Mesendoderm (in vitro differentiated cells): ENCODE measurements around the gene TCTN1.

Experiments
- DNase-seq: peaks from one replicate; pipeline ENCODE4 v3.0.0; 2013
- H2AK5ac ChIP-seq: 2 replicates; pipeline ENCODE4 v1.6.1; 2013; ENCODE audit warnings: low read length, inconsistent platforms
- H2BK120ac ChIP-seq: 2 replicates; pipeline ENCODE4 v1.6.1; 2013; ENCODE audit warnings: low read depth, mild to moderate bottlenecking, low read length, moderate library complexity, mixed read lengths
- H2BK15ac ChIP-seq: replicated peaks from 2 replicates; pipeline ENCODE4 v1.6.1; 2013; ENCODE audit warnings: low read depth, mild to moderate bottlenecking, moderate library complexity
- H2BK5ac ChIP-seq: 2 replicates; pipeline ENCODE4 v1.6.1; 2013; ENCODE audit warnings: low read length, inconsistent platforms
- H3K18ac ChIP-seq: 2 replicates; pipeline ENCODE4 v1.6.1; 2013; ENCODE audit warnings: mild to moderate bottlenecking, low read length, mixed read lengths
- H3K23ac ChIP-seq: one replicate; pipeline ENCODE4 v1.6.1; 2013; ENCODE audit warnings: low read length
- H3K27ac ChIP-seq: 2 replicates; pipeline ENCODE4 v1.5.1; 2013; ENCODE audit warnings: low read depth, mild to moderate bottlenecking, inconsistent platforms, low read length, moderate library complexity
- H3K27me3 ChIP-seq: 2 replicates; pipeline ENCODE4 v1.6.1; 2013; ENCODE audit warnings: low read length, control low read depth, mild to moderate bottlenecking, inconsistent platforms; ENCODE audit not compliant: insufficient read depth, poor library complexity
- H3K36me3 ChIP-seq: 2 replicates; pipeline ENCODE4 v1.6.1; 2013; ENCODE audit warnings: low read length, inconsistent platforms; ENCODE audit not compliant: control insufficient read depth, insufficient read depth
- H3K4ac ChIP-seq: one replicate; pipeline ENCODE4 v1.6.1; 2013; ENCODE audit warnings: low read depth, mild to moderate bottlenecking, low read length, moderate library complexity
- H3K4me1 ChIP-seq: 2 replicates; pipeline ENCODE4 v1.6.1; 2013; ENCODE audit warnings: low read depth, low read length, inconsistent platforms; ENCODE audit not compliant: control insufficient read depth
- H3K4me2 ChIP-seq: 2 replicates; pipeline ENCODE4 v1.6.1; 2013; ENCODE audit warnings: low read length
- H3K4me3 ChIP-seq: 2 replicates; pipeline ENCODE4 v1.5.1; 2013; ENCODE audit warnings: mild to moderate bottlenecking, low read length
- H3K56ac ChIP-seq: one replicate; pipeline ENCODE4 v1.6.1; 2013; ENCODE audit warnings: low read length
- H3K79me1 ChIP-seq: 2 replicates; pipeline ENCODE4 v1.6.1; 2013; ENCODE audit warnings: low read length, inconsistent platforms
- H3K79me2 ChIP-seq: 2 replicates; pipeline ENCODE4 v1.6.1; 2013; ENCODE audit warnings: mild to moderate bottlenecking, low read length; ENCODE audit not compliant: control insufficient read depth, insufficient read depth
- H3K9ac ChIP-seq: 2 replicates; pipeline ENCODE4 v1.6.1; 2013; ENCODE audit warnings: low read length, inconsistent platforms
- H4K5ac ChIP-seq: one replicate; pipeline ENCODE4 v1.6.1; 2013; ENCODE audit warnings: low read length
- H4K8ac ChIP-seq: one replicate; pipeline ENCODE4 v1.6.1; 2013; ENCODE audit warnings: low read depth, mild to moderate bottlenecking, control low read depth, low read length, moderate library complexity
- WGBS: extraction: QIAGEN DNeasy Blood & Tissue Kit; methylation state at CpG from one replicate; pipeline ENCODE4 v1.1.7; 2013; ENCODE audit warnings: low lambda C conversion rate, missing lambda C conversion rate; ENCODE audit not compliant: insufficient coverage; ENCODE audit errors: extremely low coverage; 5-methylcytosine and 5-hydroxymethylcytosine counted together

TCTN1 gene

GRCh38 chr12:110638796-110639195 lies 24.9 kb downstream of the TCTN1 start:
- H3K4me1 ChIP-seq, result no peaks in the 10 kb centered on the region
- H2AK5ac ChIP-seq, result no peak overlapping the region
- H2BK120ac ChIP-seq, result no peak overlapping the region
- H3K36me3 ChIP-seq, result no peaks in the 10 kb centered on the region
- no peak overlapping the region for H2BK15ac ChIP-seq
- no peak overlapping the region for H3K4me3 ChIP-seq
- H3K23ac ChIP-seq, result no peak overlapping the region
- WGBS, result no CpG with 5 or more reads among the region's 5 CpGs
- H3K4me2 ChIP-seq, result no peak overlapping the region
- no peaks in the 10 kb centered on the region for H3K79me1 ChIP-seq
- H3K56ac ChIP-seq, result no peak overlapping the region
- H3K18ac ChIP-seq, result no peak overlapping the region
- no peaks in the 10 kb centered on the region for H3K27me3 ChIP-seq
- H4K5ac ChIP-seq, result no peak overlapping the region
- H4K8ac ChIP-seq, result no peak overlapping the region
- H3K9ac ChIP-seq, result no peak overlapping the region
- no peak overlapping the region for H2BK5ac ChIP-seq
- no peak for DNase-seq
- no peak overlapping the region for H3K27ac ChIP-seq
- H3K4ac ChIP-seq, result no peak overlapping the region
- H3K79me2 ChIP-seq, result no peaks in the 10 kb centered on the region

- Histone ChIP-seq H3K23ac (no peak overlapping the region), H2BK120ac (no peak overlapping the region), H2AK5ac (no peak overlapping the region), H3K4me3 (no peak overlapping the region), H3K79me2 (no peaks in the 10 kb centered on the region), H3K18ac (no peak overlapping the region), H4K5ac (no peak overlapping the region), H4K8ac (peak overlapping the region; percentile 14), H3K9ac (no peak overlapping the region), H3K36me3 (no peaks in the 10 kb centered on the region), H3K56ac (no peak overlapping the region), H3K27ac (no peak overlapping the region), H3K4ac (no peak overlapping the region), H3K4me1 (no peaks in the 10 kb centered on the region), H3K79me1 (no peaks in the 10 kb centered on the region), H3K27me3 (no peaks in the 10 kb centered on the region), H2BK5ac (no peak overlapping the region), H3K4me2 (no peak overlapping the region), H2BK15ac (no peak overlapping the region)
- no peak for DNase-seq
- no CpG with 5 or more reads among the region's 7 CpGs for WGBS
Observed at GRCh38 chr12:110639336-110640141, 25.6 kb downstream of the TCTN1 start.

GRCh38 chr12:110640275-110641025 lies 26.5 kb downstream of the TCTN1 start:
- DNase-seq, result no peak
- no peak overlapping the region for H3K27ac ChIP-seq

GRCh38 chr12:110641521-110641920 lies 27.6 kb downstream of the TCTN1 start:
- Histone ChIP-seq H3K36me3 (no peaks in the 10 kb centered on the region), H3K79me1 (no peaks in the 10 kb centered on the region), H2BK120ac (no peak overlapping the region), H2AK5ac (no peak overlapping the region), H3K9ac (no peak overlapping the region), H4K5ac (no peak overlapping the region), H2BK5ac (no peak overlapping the region), H3K27ac (no peak overlapping the region), H4K8ac (no peak overlapping the region), H2BK15ac (no peak overlapping the region), H3K18ac (no peak overlapping the region), H3K23ac (no peak overlapping the region), H3K56ac (no peak overlapping the region), H3K79me2 (no peaks in the 10 kb centered on the region), H3K4me2 (no peak overlapping the region), H3K27me3 (no peaks in the 10 kb centered on the region), H3K4me3 (no peak overlapping the region), H3K4ac (no peak overlapping the region), H3K4me1 (no peaks in the 10 kb centered on the region)
- no CpG with 5 or more reads among the region's 7 CpGs for WGBS
- DNase-seq, result no peak

More at GRCh38 chr12:110640275-110641025, 26.5 kb downstream of the TCTN1 start:
- Histone ChIP-seq H3K56ac (no peak overlapping the region), H2BK15ac (no peak overlapping the region), H3K4ac (no peak overlapping the region), H3K9ac (no peak overlapping the region), H2BK5ac (no peak overlapping the region), H2BK120ac (no peak overlapping the region), H3K79me2 (no peaks in the 10 kb centered on the region), H4K5ac (no peak overlapping the region), H3K4me2 (no peak overlapping the region), H3K27me3 (no peaks in the 10 kb centered on the region), H3K18ac (no peak overlapping the region), H3K36me3 (no peaks in the 10 kb centered on the region), H3K23ac (no peak overlapping the region), H4K8ac (no peak overlapping the region), H3K4me1 (no peaks in the 10 kb centered on the region), H3K79me1 (no peaks in the 10 kb centered on the region), H2AK5ac (no peak overlapping the region), H3K4me3 (no peak overlapping the region)
- WGBS, result no CpG with 5 or more reads among the region's 15 CpGs

- WGBS, result no CpG with 5 or more reads among the region's 7 CpGs
- Histone ChIP-seq H3K9ac (no peak overlapping the region), H3K27me3 (no peaks in the 10 kb centered on the region), H3K4me1 (no peaks in the 10 kb centered on the region), H4K5ac (no peak overlapping the region), H3K27ac (no peak overlapping the region), H2AK5ac (no peak overlapping the region), H3K79me1 (no peaks in the 10 kb centered on the region), H3K18ac (no peak overlapping the region), H2BK15ac (no peak overlapping the region), H3K79me2 (no peaks in the 10 kb centered on the region), H3K4ac (no peak overlapping the region), H2BK120ac (no peak overlapping the region), H2BK5ac (no peak overlapping the region), H3K36me3 (no peaks in the 10 kb centered on the region), H3K4me3 (no peak overlapping the region), H4K8ac (no peak overlapping the region), H3K56ac (no peak overlapping the region), H3K23ac (no peak overlapping the region), H3K4me2 (no peak overlapping the region)
- no peak for DNase-seq
Observed at GRCh38 chr12:110647631-110648040, 33.7 kb downstream of the TCTN1 start.
